Heart right ventricle (tissue), 16 donors: ENCODE data around the gene MMP8. TPM values are rescaled to one million over a fixed set of nuclear protein-coding genes. Genes with fewer than 3 reads are reported as not detected.
A peak's percentile ranks its signal among the peaks of the same experiment; 100 is the strongest.
"Not testable (repeated sequence)": the region's sequence is repeated elsewhere in the genome, so short reads cannot be mapped to it uniquely, and the experiment has no call there.

Source experiments
- ATAC-seq, 8 donors: fragments of 200-7000 bp; cut with Tn5 transposase; one replicate each; pipeline ENCODE4 v1.9.1; 2020; ENCODE audit warnings: mild to moderate bottlenecking in 8 of 8, moderate library complexity in 8 of 8, moderate number of reproducible peaks in 1 of 8
- DNase-seq, 2 donors: peaks; one replicate each; pipeline ENCODE4 v3.0.0-alpha.2; 2020
- H3K27ac ChIP-seq, 10 donors: fragments of 200-600 bp; sonication (generic) in 2 of 10; one replicate each; pipeline versions ENCODE4 v1.5.0 to v1.8.0; 2020 to 2022; ENCODE audit warnings: mild to moderate bottlenecking in 3 of 10
- H3K27me3 ChIP-seq, 7 donors: fragments of 200-600 bp; one replicate each; pipeline ENCODE4 v1.8.0; 2021 to 2022; ENCODE audit warnings: mild to moderate bottlenecking in 2 of 7
- H3K36me3 ChIP-seq, 9 donors: fragments of 200-600 bp; sonication (generic) in 1 of 9; one replicate each; pipeline versions ENCODE4 v1.5.0 to v1.8.0; 2020 to 2022; ENCODE audit warnings: mild to moderate bottlenecking in 2 of 9
- H3K4me1 ChIP-seq, 9 donors: fragments of 200-600 bp; sonication (generic) in 1 of 9; one replicate each; pipeline versions ENCODE4 v1.5.0 to v1.8.0; 2020 to 2022; ENCODE audit warnings: mild to moderate bottlenecking in 4 of 9
- H3K4me3 ChIP-seq, 10 donors: fragments of 200-600 bp; sonication (generic) in 2 of 10; one replicate each; pipeline versions ENCODE4 v1.5.0 to v1.8.0; 2020 to 2022; ENCODE audit warnings: mild to moderate bottlenecking in 7 of 10, moderate library complexity in 2 of 10
- H3K9me3 ChIP-seq, 11 donors: fragments of 200-600 bp in 10 of 11; sonication (generic) in 2 of 11; one replicate each; pipeline versions ENCODE4 v1.5.0 to v1.8.0; 2013 to 2022; ENCODE audit warnings: mild to moderate bottlenecking in 2 of 11, control low read depth in 1 of 11, moderate library complexity in 1 of 11
- CTCF ChIP-seq, 9 donors: fragments of 200-600 bp; sonication (generic) in 2 of 9; IDR thresholded peaks; one replicate each; pipeline versions ENCODE4 v1.5.0 to v1.8.0; 2021 to 2022; ENCODE audit warnings: antibody characterized with exemption in 9 of 9, mild to moderate bottlenecking in 5 of 9, moderate library complexity in 1 of 9
- WGBS, 2 donors: extraction: QIAGEN DNeasy Blood & Tissue Kit; methylation state at CpG; one replicate each; pipeline ENCODE4 v1.1.7; 2013; ENCODE audit warnings: inconsistent platforms in 1 of 2; 5-methylcytosine and 5-hydroxymethylcytosine counted together
- intact Hi-C, 10 donors: fragments of 100-400 bp; cut with DNase I; formaldehyde crosslinking; loops; one replicate each; pipeline versions ENCODE4 v1.11.1 to v1.14.2; 2022
- polyA plus RNA-seq, 2 donors: library from polyadenylated mRNA; stranded (reverse); fragments of 200-250 nt; gene quantifications; one replicate each; pipeline ENCODE4 v1.2.3, GENCODE V29; 2013
- total RNA-seq, 10 donors: library from RNA; stranded (reverse); fragmentation: NEBNext Ultra II Directional in 3 of 10; extraction: Animal tissue kit (Norgen Biotek cat#: 25700) in 3 of 10; gene quantifications; one replicate each; pipeline versions ENCODE4 v1.2.1 to v1.2.4, GENCODE V29; 2021 to 2023
- donor health status: Arrhythmogenic right ventricular cardiomyopathy.
- donor health status: ischemic (EF 13 %, LVEDD 7.1; RV severe dilation, severe dysfunction).
- donor health status: healthy with polysubstance abuse.
- donor health status: DM: no; HTN: yes; CAD: no.
- donor health status: DM: no; HTN: no; CAD: no.
- donor health status: ischemic (EF 25% LVEDD 6.9; RV normal size, moderate dysfunction).
- donor health status: ischemic (EF 25% LVEDD 5.7; RV mildly dilated, moderate dysfunction).
- donor health status: healthy.
- donor health status: DM: yes; HTN: yes; CAD: no.
- donor health status: Ischemic cardiomyopathy.
- donor health status: ischemic (EF 35%, LVEDD 5.7; RV mildly dilated, moderate dysfunction).
- donor health status: nonischemic (EF 11% LVEDD 7.7; RV severe dilation, severe dysfunction).
- donor health status: DM: yes; HTN: yes; CAD: no.
- donor health status: PGD.
- donor health status: ischemic (EF 29% LVEDD 5.4; RV normal size, mild dysfunction).
- donor health status: nonischemic (EF 23%, LVEDD 6.1; RV moderate dilation, normal function).

MMP8 gene
- total and polyA plus RNA-seq, 12 donors, result 0.13 to 1.4 (median 0.22) TPM; not detected in 8

GRCh38 chr11:102749101-102749722 is 24.5 kb upstream of the MMP8 start:
- peaks cover 0 to 55% (median 0%) of the 10 kb centered on the region in 7 donors for H3K27me3 ChIP-seq
- no peak for TF ChIP-seq CTCF (IDR thresholded peaks at IDR 0.05)
- H3K36me3 ChIP-seq, result no peaks in the 10 kb centered on the region
- H3K9me3 ChIP-seq, result peaks cover 0 to 17% (median 0%) of the 10 kb centered on the region in 11 donors
- ATAC-seq, result no peak
- H3K4me1 ChIP-seq, result no peaks in the 10 kb centered on the region
- no peak for DNase-seq
- intact Hi-C loops, result no loop called here
- no peak overlapping the region for H3K27ac ChIP-seq
- no peak overlapping the region for H3K4me3 ChIP-seq

- H3K4me1 ChIP-seq, intact Hi-C loops, ATAC-seq, H3K36me3 ChIP-seq, H3K4me3 ChIP-seq, H3K27ac ChIP-seq, DNase-seq: not testable (repeated sequence)
- 79 to 80% methylated on average over 28 to 32 of the region's 32 CpGs for WGBS, 2 donors
- H3K9me3 ChIP-seq, result peaks cover 0 to 20% (median 0%) of the 10 kb centered on the region in 11 donors
- H3K27me3 ChIP-seq, result peaks cover 0 to 35% (median 0%) of the 10 kb centered on the region in 7 donors
Measured at GRCh38 chr11:102746746-102747578, 22.2 kb upstream of the MMP8 start.

- Histone ChIP-seq H3K27ac (no peak overlapping the region), H3K4me3 (no peak overlapping the region), H3K4me1 (no peaks in the 10 kb centered on the region), H3K9me3 (peaks cover 0 to 16% (median 0%) of the 10 kb centered on the region in 11 donors), H3K36me3 (no peaks in the 10 kb centered on the region), H3K27me3 (peaks cover 0 to 46% (median 0%) of the 10 kb centered on the region in 7 donors)
- no peak for TF ChIP-seq CTCF (IDR thresholded peaks at IDR 0.05)
- no peak for ATAC-seq
- DNase-seq, result no peak
- intact Hi-C loops, result loop anchor here in 6 of 10 donors (5.0 to 10.0 kb wide), 4 partner anchors 200 to 210 kb away; no protein-coding TSS in a partner anchor
Measured at GRCh38 chr11:102734650-102735049, 9.9 kb upstream of the MMP8 start.

- intact Hi-C loops, result loop anchor here in 7 of 10 donors (2.0 to 10.0 kb wide), 5 partner anchors 201 to 211 kb away; no protein-coding TSS in a partner anchor
- ATAC-seq (peak in 2 of 8 donors; percentile 29 to 38), DNase-seq (peak in 1 of 2 donors; percentile 31)
- WGBS, 2 donors, result 36 to 38% methylated on average over 8 of the region's 8 CpGs
- Histone ChIP-seq H3K4me1 (peaks cover 0 to 3% (median 0%) of the 10 kb centered on the region in 9 donors), H3K36me3 (no peaks in the 10 kb centered on the region), H3K27me3 (peaks cover 0 to 46% (median 0%) of the 10 kb centered on the region in 7 donors), H3K9me3 (peaks cover 0 to 6% (median 0%) of the 10 kb centered on the region in 11 donors), H3K4me3 (no peak overlapping the region), H3K27ac (no peak overlapping the region)
- peak; percentile 35 to 77 (median 39) for TF ChIP-seq CTCF (IDR thresholded peaks at IDR 0.05)
Measured at GRCh38 chr11:102733232-102733875, 8.6 kb upstream of the MMP8 start.

GRCh38 chr11:102730944-102731343 is 6.2 kb upstream of the MMP8 start:
- intact Hi-C loops, result loop anchor here in 6 of 10 donors (5.0 to 10.0 kb wide), 4 partner anchors 204 to 214 kb away; no protein-coding TSS in a partner anchor
- not testable (repeated sequence) for H3K4me3 ChIP-seq, H3K36me3 ChIP-seq, H3K27ac ChIP-seq, H3K9me3 ChIP-seq, DNase-seq
- H3K27me3 ChIP-seq, result peaks cover 0 to 32% (median 0%) of the 10 kb centered on the region in 7 donors
- ATAC-seq, result peak in 1 of 8 donors; percentile 38
- 63 to 64% methylated on average over 8 of the region's 8 CpGs for WGBS, 2 donors
- peaks cover 0 to 17% (median 0%) of the 10 kb centered on the region in 9 donors for H3K4me1 ChIP-seq
